CD4-positive, alpha-beta T cell (primary cell): ENCODE data around the gene BTN3A1. TPM values are rescaled to one million over a fixed set of nuclear protein-coding genes. Genes with fewer than 3 reads are reported as not detected.

Source experiments
- ATAC-seq: fragments of 200-7000 bp; cut with Tn5 transposase; one replicate; pipeline ENCODE4 v1.10.0; 2022; ENCODE audit warnings: mild to moderate bottlenecking; ENCODE audit not compliant: poor library complexity
- CTCF ChIA-PET: fragments of 350-600 bp; sonication (Branson Sonifier 250); formaldehyde crosslinking; loops from one replicate; lab custom pipeline; 2021; ENCODE audit warnings: antibody characterized with exemption, inconsistent platforms; lab: Charles Lee
- POLR2A ChIA-PET: fragments of 350-600 bp; sonication (Branson Sonifier 250); formaldehyde crosslinking; loops from one replicate; lab custom pipeline; 2021; ENCODE audit warnings: antibody characterized with exemption, inconsistent platforms; lab: Charles Lee
- DNase-seq, 14 experiments: peaks; one replicate each; pipeline ENCODE4 v3.0.0-alpha.2; 2013 to 2020; ENCODE audit warnings: mixed read lengths in 2 of 14
- H3K27ac ChIP-seq, 2 donors: one replicate each; pipeline versions ENCODE4 v1.5.1 to v1.7.0; 2013; ENCODE audit warnings: low read length in 2 of 2, low read depth in 1 of 2, mild to moderate bottlenecking in 1 of 2
- H3K27me3 ChIP-seq, 2 experiments: 1 replicate in 1 of 2; 2 replicates in 1 of 2; pipeline versions ENCODE4 v1.6.1 to v1.7.0; 2013; ENCODE audit warnings: low read length in 2 of 2, control low read depth in 1 of 2, mild to moderate bottlenecking in 1 of 2, moderate library complexity in 1 of 2; ENCODE audit not compliant: insufficient read depth in 2 of 2, control insufficient read depth in 1 of 2
- H3K36me3 ChIP-seq: one replicate; pipeline ENCODE4 v1.6.1; 2013; ENCODE audit warnings: low read length, control low read depth; ENCODE audit not compliant: insufficient read depth
- H3K4me1 ChIP-seq: one replicate; pipeline ENCODE4 v1.6.1; 2013; ENCODE audit warnings: low read length, control low read depth; ENCODE audit not compliant: insufficient read depth
- H3K4me3 ChIP-seq: one replicate; pipeline ENCODE4 v1.5.1; 2013; ENCODE audit warnings: mild to moderate bottlenecking, low read length, moderate library complexity
- H3K9me3 ChIP-seq, 2 experiments: 1 replicate in 1 of 2; 2 replicates in 1 of 2; pipeline versions ENCODE4 v1.6.1 to v1.7.0; 2013; ENCODE audit warnings: low read length in 2 of 2, mild to moderate bottlenecking in 2 of 2, control low read depth in 1 of 2, moderate library complexity in 1 of 2; ENCODE audit not compliant: control insufficient read depth in 1 of 2, insufficient read depth in 1 of 2
- H3K27ac Mint-ChIP-seq: one replicate; pipeline ENCODE4 v1.8.0; 2020; ENCODE audit warnings: mixed read lengths
- H3K27me3 Mint-ChIP-seq: one replicate; pipeline ENCODE4 v1.8.0; 2021; ENCODE audit warnings: mixed read lengths
- H3K36me3 Mint-ChIP-seq: one replicate; pipeline ENCODE4 v1.8.0; 2021; ENCODE audit warnings: low read depth, mixed read lengths
- H3K4me1 Mint-ChIP-seq: one replicate; pipeline ENCODE4 v1.8.0; 2021; ENCODE audit warnings: low read depth, mixed read lengths
- H3K4me3 Mint-ChIP-seq: one replicate; pipeline ENCODE4 v1.8.0; 2020; ENCODE audit warnings: mild to moderate bottlenecking, mixed read lengths
- H3K9me3 Mint-ChIP-seq: one replicate; pipeline ENCODE4 v1.8.0; 2020; ENCODE audit warnings: mixed read lengths
- CTCF ChIP-seq: fragments of 200-600 bp; IDR thresholded peaks from one replicate; pipeline ENCODE4 v1.8.0; 2022; ENCODE audit warnings: antibody characterized with exemption, mild to moderate bottlenecking
- intact Hi-C, 2 experiments: fragments of 100-400 bp; cut with DNase I in 1 of 2; cut with micrococcal nuclease in 1 of 2; formaldehyde crosslinking; loops; one replicate each; pipeline versions ENCODE4 v1.15.1 to v1.9.0; 2023 to 2025; cut with DNase I, micrococcal nuclease
- total RNA-seq, 174 experiments: library from RNA in 2 of 174; stranded (reverse) in 2 of 174; gene quantifications; one replicate each; pipeline ENCODE4 v1.2.3 and lab custom pipeline; 2021 to 2026

BTN3A1 gene
- total RNA-seq, 2 experiments from 2014 or later = 109 TPM

- no peaks in the 10 kb centered on the region for H3K36me3 ChIP-seq
- POLR2A ChIA-PET = no interaction called here
- no peaks in the 10 kb centered on the region for H3K27me3 ChIP-seq
- CTCF ChIA-PET = no interaction called here
- H3K4me3 Mint-ChIP-seq = peak overlapping the region; percentile 100
- no peaks in the 10 kb centered on the region for H3K9me3 ChIP-seq
- ATAC-seq = no peak
- H3K27ac Mint-ChIP-seq = peak overlapping the region; percentile 91
- H3K4me1 ChIP-seq = peaks cover 19% of the 10 kb centered on the region
- H3K36me3 Mint-ChIP-seq = peaks cover 17% of the 10 kb centered on the region
- no peaks in the 10 kb centered on the region for H3K9me3 Mint-ChIP-seq
- H3K27me3 Mint-ChIP-seq = no peaks in the 10 kb centered on the region
- intact Hi-C loops = loop anchor here in 1 of 2 experiments (2.0 kb wide), 1 partner anchor 21 kb away; the partner anchor contains the start of gene BTN3A1
- no peak for TF ChIP-seq CTCF
- peaks cover 35% of the 10 kb centered on the region for H3K4me1 Mint-ChIP-seq
- no peak overlapping the region for H3K27ac ChIP-seq
- no peak for DNase-seq
- no peak overlapping the region for H3K4me3 ChIP-seq
Measured at GRCh38 chr6:26382121-26382520, 20.0 kb upstream of the BTN3A1 start.

GRCh38 chr6:26383624-26384417 is 18.3 kb upstream of the BTN3A1 start:
- H3K4me3 Mint-ChIP-seq = peak overlapping the region; percentile 100
- DNase-seq = peak in 3 of 14 experiments; percentile 30 to 54 (median 46)
- peaks cover 5% of the 10 kb centered on the region for H3K36me3 Mint-ChIP-seq
- peak overlapping the region; percentile 91 for H3K27ac Mint-ChIP-seq
- no peaks in the 10 kb centered on the region for H3K9me3 ChIP-seq
- ATAC-seq = peak; percentile 19
- no peak for TF ChIP-seq CTCF
- intact Hi-C loops = loop anchor here (2.0 kb wide), 2 partner anchors 15 to 19 kb away; partner anchors contain the start of gene BTN3A1 (in 1 of the 2)
- POLR2A ChIA-PET = interaction anchor here (0.8 to 1.3 kb wide), 5 partner anchors 14 to 137 kb away, joined by 3 to 5 read pairs (median 3); no protein-coding TSS in a partner anchor
- CTCF ChIA-PET = interaction anchor here (1.0 to 1.6 kb wide), 3 partner anchors 14 to 149 kb away, joined by 3 to 4 read pairs (median 3); no protein-coding TSS in a partner anchor
- peaks cover 30% of the 10 kb centered on the region for H3K4me1 Mint-ChIP-seq
- H3K36me3 ChIP-seq = peaks cover 5% of the 10 kb centered on the region
- peak overlapping the region; percentile 92 for H3K4me3 ChIP-seq
- H3K9me3 Mint-ChIP-seq = no peaks in the 10 kb centered on the region
- peaks cover 19% of the 10 kb centered on the region for H3K4me1 ChIP-seq
- H3K27ac ChIP-seq = peak overlapping the region; percentile 59 to 68
- H3K27me3 Mint-ChIP-seq = no peaks in the 10 kb centered on the region
- H3K27me3 ChIP-seq = no peaks in the 10 kb centered on the region

GRCh38 chr6:26385734-26386125 is 16.3 kb upstream of the BTN3A1 start:
- Mint-ChIP-seq H3K4me3 (no peak overlapping the region), H3K27me3 (no peaks in the 10 kb centered on the region), H3K9me3 (no peaks in the 10 kb centered on the region), H3K27ac (no peak overlapping the region), H3K4me1 (peaks cover 19% of the 10 kb centered on the region), H3K36me3 (peaks cover 22% of the 10 kb centered on the region)
- intact Hi-C loops = loop anchor here in 1 of 2 experiments (2.0 kb wide), 1 partner anchor 13 kb away; no protein-coding TSS in a partner anchor
- TF ChIP-seq CTCF = no peak
- DNase-seq = no peak
- Histone ChIP-seq H3K36me3 (peaks cover 15% of the 10 kb centered on the region), H3K4me1 (peaks cover 19% of the 10 kb centered on the region), H3K9me3 (no peaks in the 10 kb centered on the region), H3K27ac (no peak overlapping the region), H3K4me3 (no peak overlapping the region), H3K27me3 (no peaks in the 10 kb centered on the region)
- POLR2A ChIA-PET = no interaction called here
- CTCF ChIA-PET = no interaction called here
- ATAC-seq = no peak
